IMR-90 (cell line): ENCODE measurements around the gene ZNF488. TPM values are rescaled to one million over a fixed set of nuclear protein-coding genes. Genes with fewer than 3 reads are reported as not detected.

ENCODE experiments used
- ATAC-seq: fragments of 200-7000 bp; cut with Tn5 transposase; 2 replicates; pipeline ENCODE4 v1.9.1; 2020; ENCODE audit warnings: low read depth, mild to moderate bottlenecking, moderate library complexity
- BruUV-seq: library from RNA; stranded (reverse); fragments of 400-500 nt; replicated peaks from 2 replicates; lab custom pipeline; 2021; lab: Mats Ljungman, UMichigan
- CTCF ChIA-PET: fragments of 300-600 bp; formaldehyde crosslinking; extraction: SDS; loops from one replicate; lab custom pipeline; 2021; ENCODE audit warnings: antibody characterized with exemption; lab: Yijun Ruan, JAX
- POLR2A ChIA-PET: fragments of 300-600 bp; sonication (Branson Sonifier 250); formaldehyde crosslinking; loops from one replicate; lab custom pipeline; 2022; ENCODE audit warnings: antibody characterized with exemption; ENCODE audit not compliant: unreplicated experiment; lab: Charles Lee
- DNase-seq: peaks from one replicate; pipeline ENCODE4 v3.0.0; 2013
- H2AFZ ChIP-seq: replicated peaks from 2 replicates; pipeline ENCODE3; 2013; ENCODE audit warnings: low read length, mild to moderate bottlenecking; ENCODE audit not compliant: poor library complexity
- H2AK5ac ChIP-seq: 2 replicates; pipeline ENCODE4 v1.6.1; 2013; ENCODE audit warnings: low read depth, low read length, inconsistent platforms
- H2AK9ac ChIP-seq: replicated peaks from 2 replicates; pipeline ENCODE3; 2013; ENCODE audit warnings: mild to moderate bottlenecking, low read depth, low read length, moderate library complexity; ENCODE audit not compliant: poor library complexity
- H2BK120ac ChIP-seq: 2 replicates; pipeline ENCODE4 v1.6.1; 2013; ENCODE audit warnings: low read depth, low read length, inconsistent platforms
- H2BK15ac ChIP-seq: 3 replicates; pipeline ENCODE4 v1.6.1; 2013; ENCODE audit warnings: low read depth, low read length, inconsistent platforms
- H2BK20ac ChIP-seq: 2 replicates; pipeline ENCODE4 v1.6.1; 2013; ENCODE audit warnings: low read depth, mild to moderate bottlenecking, inconsistent platforms, low read length, moderate library complexity
- H2BK5ac ChIP-seq: 2 replicates; pipeline ENCODE4 v1.6.1; 2013; ENCODE audit warnings: mild to moderate bottlenecking, low read depth, low read length, inconsistent platforms; ENCODE audit not compliant: poor library complexity, severe bottlenecking
- H3K14ac ChIP-seq: replicated peaks from 2 replicates; pipeline ENCODE4 v1.6.1; 2013; ENCODE audit warnings: low read depth, low read length, inconsistent platforms
- H3K18ac ChIP-seq: 2 replicates; pipeline ENCODE4 v1.6.1; 2013; ENCODE audit warnings: low read depth, low read length, control low read depth
- H3K23ac ChIP-seq: 2 replicates; pipeline ENCODE4 v1.6.1; 2013; ENCODE audit warnings: low read depth, low read length, inconsistent platforms
- H3K27ac ChIP-seq: 2 replicates; pipeline ENCODE4 v1.5.1; 2013; ENCODE audit warnings: mild to moderate bottlenecking, control low read depth, low read length; ENCODE audit not compliant: insufficient read depth
- H3K27me3 ChIP-seq: 2 replicates; pipeline ENCODE4 v1.6.1; 2013; ENCODE audit warnings: low read length; ENCODE audit not compliant: control insufficient read depth, insufficient read depth
- H3K36me3 ChIP-seq: 2 replicates; pipeline ENCODE4 v1.6.1; 2013; ENCODE audit warnings: low read length, mixed read lengths; ENCODE audit not compliant: control insufficient read depth, insufficient read depth
- H3K4ac ChIP-seq: 2 replicates; pipeline ENCODE4 v1.6.1; 2013; ENCODE audit warnings: low read depth, low read length, inconsistent platforms
- H3K4me1 ChIP-seq: 2 replicates; pipeline ENCODE4 v1.6.1; 2013; ENCODE audit warnings: low read length, mixed read lengths; ENCODE audit not compliant: control insufficient read depth, insufficient read depth
- H3K4me2 ChIP-seq: 2 replicates; pipeline ENCODE4 v1.6.1; 2013; ENCODE audit warnings: low read depth, mild to moderate bottlenecking, control low read depth, low read length, moderate library complexity
- H3K4me3 ChIP-seq: 2 replicates; pipeline ENCODE4 v1.5.1; 2013; ENCODE audit warnings: low read depth, mild to moderate bottlenecking, control low read depth, low read length, moderate library complexity; ENCODE audit not compliant: insufficient read depth
- H3K56ac ChIP-seq: 2 replicates; pipeline ENCODE4 v1.6.1; 2013; ENCODE audit warnings: low read length, inconsistent platforms; ENCODE audit not compliant: insufficient read depth; ENCODE audit errors: extremely low read depth
- H3K79me1 ChIP-seq, 2 experiments: 2 replicates each; pipeline ENCODE4 v1.6.1; 2013; ENCODE audit warnings: low read length in 2 of 2, inconsistent platforms in 1 of 2, low read depth in 1 of 2
- H3K9ac ChIP-seq: 2 replicates; pipeline ENCODE4 v1.6.1; 2013; ENCODE audit warnings: low read depth, low read length, control low read depth
- H3K9me1 ChIP-seq: 2 replicates; pipeline ENCODE4 v1.6.1; 2013; ENCODE audit warnings: low read length, inconsistent platforms; ENCODE audit not compliant: insufficient read depth
- H3K9me3 ChIP-seq: 2 replicates; pipeline ENCODE4 v1.6.1; 2013; ENCODE audit warnings: low read length; ENCODE audit not compliant: control insufficient read depth, insufficient read depth
- H4K20me1 ChIP-seq: 2 replicates; pipeline ENCODE4 v1.6.1; 2013; ENCODE audit warnings: low read length, inconsistent platforms; ENCODE audit not compliant: insufficient read depth
- H4K5ac ChIP-seq: 2 replicates; pipeline ENCODE4 v1.6.1; 2013; ENCODE audit warnings: mild to moderate bottlenecking, low read depth, low read length, control low read depth
- H4K8ac ChIP-seq, 2 experiments: 2 replicates each; pipeline ENCODE4 v1.6.1; 2013; ENCODE audit warnings: low read depth in 2 of 2, low read length in 2 of 2, control low read depth in 1 of 2, inconsistent platforms in 1 of 2
- H4K91ac ChIP-seq: 2 replicates; pipeline ENCODE4 v1.6.1; 2013; ENCODE audit warnings: low read depth, low read length, inconsistent platforms; ENCODE audit not compliant: insufficient read depth
- CEBPB ChIP-seq: IDR thresholded peaks from 2 replicates; pipeline ENCODE4 v1.6.1; 2012; ENCODE audit warnings: low read depth, low read length, improper control_type of control experiment
- CHD1 ChIP-seq: IDR thresholded peaks from 2 replicates; pipeline ENCODE4 v1.6.1; 2012; ENCODE audit warnings: low read depth, low read length, improper control_type of control experiment
- CTCF ChIP-seq: conservative IDR thresholded peaks from 2 replicates; pipeline ENCODE4 v1.5.1; 2012; ENCODE audit warnings: mild to moderate bottlenecking, low read depth, low read length, improper control_type of control experiment
- ELK1 ChIP-seq: fragments of 150-350 bp; IDR thresholded peaks from 2 replicates; pipeline ENCODE4 v1.6.1; 2016; ENCODE audit warnings: low read depth, mild to moderate bottlenecking, low read length, moderate library complexity, borderline replicate concordance
- FOS ChIP-seq: fragments of 150-350 bp; IDR thresholded peaks from 2 replicates; pipeline ENCODE4 v1.6.1; 2016; ENCODE audit warnings: low read depth, low read length
- MAZ ChIP-seq: IDR thresholded peaks from 2 replicates; pipeline ENCODE4 v1.6.1; 2012; ENCODE audit warnings: low read depth, mild to moderate bottlenecking, low read length, improper control_type of control experiment, moderate library complexity, borderline replicate concordance
- NFE2L2 ChIP-seq: fragments of 150-350 bp; IDR thresholded peaks from 2 replicates; pipeline ENCODE4 v1.6.1; 2016; ENCODE audit warnings: low read depth, mild to moderate bottlenecking, low read length
- POLR2A ChIP-seq: IDR thresholded peaks from 2 replicates; pipeline ENCODE4 v1.6.1; 2012; ENCODE audit warnings: mild to moderate bottlenecking, low read depth, low read length
- RCOR1 ChIP-seq: IDR thresholded peaks from 2 replicates; pipeline ENCODE4 v1.6.1; 2012; ENCODE audit warnings: mild to moderate bottlenecking, low read length, improper control_type of control experiment; ENCODE audit not compliant: insufficient replicate concordance
- SMC3 ChIP-seq: fragments of 150-350 bp; IDR thresholded peaks from 2 replicates; pipeline ENCODE4 v1.6.1; 2016; ENCODE audit warnings: low read depth, mild to moderate bottlenecking, antibody characterized with exemption, low read length, moderate library complexity
- WGBS, 2 experiments: methylation state at CpG; one replicate each; pipeline versions ENCODE4 v1.1.5 to v1.1.7; 2013; ENCODE audit warnings: missing lambda C conversion rate in 2 of 2; ENCODE audit not compliant: insufficient read length in 1 of 2; ENCODE audit errors: extremely low coverage in 2 of 2; 5-methylcytosine and 5-hydroxymethylcytosine counted together
- dilution Hi-C: fragments of 300-500 bp; cut with HindIII; formaldehyde crosslinking; loops from one replicate; pipeline ENCODE4 v1.14.3; 2018; ENCODE audit warnings: low sequenced_read_pairs; ENCODE audit not compliant: unreplicated experiment
- in situ Hi-C: fragments of 300-500 bp; cut with MboI; formaldehyde crosslinking; loops from 3 replicates; pipeline ENCODE4 v1.14.3; 2019; ENCODE audit warnings: low sequenced_read_pairs, inconsistent platforms, mixed read lengths
- intact Hi-C: fragments of 100-400 bp; cut with micrococcal nuclease; formaldehyde crosslinking; loops from 2 replicates; pipeline ENCODE4 v1.10.0; 2022
- polyA plus RNA-seq, 3 experiments: library from polyadenylated mRNA; depleted of rRNA; stranded (reverse); fragments of >200 nt; gene quantifications; 2 replicates each; pipeline ENCODE4 v1.2.3, GENCODE V29; 2012; ENCODE audit warnings: low replicate concordance in 1 of 3
- total RNA-seq: library from RNA; depleted of rRNA; stranded (reverse); fragments of >200 nt; gene quantifications from 2 replicates; pipeline ENCODE4 v1.2.3, GENCODE V29; 2012

ZNF488 gene
- total and polyA plus RNA-seq, 2 of the 4 experiments (the other 2 are of a cell fraction) = under 0.01 to 0.14 TPM

GRCh38 chr10:47376522-47377220 is 7.4 kb downstream of the ZNF488 start:
- Histone ChIP-seq H2AK5ac (no peak overlapping the region), H3K23ac (no peak overlapping the region), H3K4me3 (no peak overlapping the region), H3K36me3 (no peaks in the 10 kb centered on the region), H2BK5ac (no peak overlapping the region), H4K5ac (no peak overlapping the region), H2AK9ac (no peak overlapping the region), H3K4me2 (no peak overlapping the region), H2BK20ac (no peak overlapping the region), H3K79me1 (no peaks in the 10 kb centered on the region), H3K9me1 (no peaks in the 10 kb centered on the region), H4K8ac (no peak overlapping the region), H3K27me3 (peaks cover 68% of the 10 kb centered on the region), H3K9me3 (no peaks in the 10 kb centered on the region), H3K18ac (no peak overlapping the region), H3K56ac (no peak overlapping the region), H4K20me1 (no peaks in the 10 kb centered on the region), H3K14ac (no peak overlapping the region), H3K4ac (no peak overlapping the region), H3K27ac (no peak overlapping the region), H2BK15ac (no peak overlapping the region), H2BK120ac (no peak overlapping the region), H2AFZ (no peak overlapping the region), H4K91ac (no peak overlapping the region), H3K4me1 (peaks cover 4% of the 10 kb centered on the region; the same call in 1 of the 2 replicates), H3K9ac (no peak overlapping the region)
- ATAC-seq (no peak), DNase-seq (no peak)
- in situ Hi-C loops = no loop called here
- intact Hi-C loops = no loop called here
- TF ChIP-seq NFE2L2 (no peak), CHD1 (no peak), SMC3 (no peak), FOS (no peak), ELK1 (no peak), CTCF (no peak), CEBPB (no peak), MAZ (no peak), POLR2A (no peak), RCOR1 (no peak)
- WGBS, 2 experiments = 80% methylated on average over 5 of the region's 10 CpGs; no CpG with 5 or more reads in 1 of the 2 experiments
- ChIA-PET POLR2A (no interaction called here), CTCF (interaction anchor here (0.6 to 0.7 kb wide), 2 partner anchors 11 to 12 kb away, joined by 4 read pairs; no protein-coding TSS in a partner anchor)
- dilution Hi-C loops = no loop called here
- BruUV-seq = no TSS peak
